Progenitor cell of endocrine pancreas (in vitro differentiated cells): ENCODE results near the gene ARHGEF16. TPM values are rescaled to one million over a fixed set of nuclear protein-coding genes. Genes with fewer than 3 reads are reported as not detected.

ENCODE experiments used
- DNase-seq: peaks from one replicate; pipeline ENCODE4 v3.0.0; 2021; ENCODE audit warnings: low spot score; ENCODE audit not compliant: unreplicated experiment
- H3K27ac Mint-ChIP-seq: 2 replicates; pipeline ENCODE4 v1.8.0; 2021; ENCODE audit warnings: mild to moderate bottlenecking, moderate library complexity, mixed read lengths
- H3K27me3 Mint-ChIP-seq: 2 replicates; pipeline ENCODE4 v1.8.0; 2021; ENCODE audit warnings: mixed read lengths
- H3K36me3 Mint-ChIP-seq: 2 replicates; pipeline ENCODE4 v1.8.0; 2022; ENCODE audit warnings: mixed read lengths; ENCODE audit not compliant: insufficient read depth
- H3K4me1 Mint-ChIP-seq: 2 replicates; pipeline ENCODE4 v1.8.0; 2021; ENCODE audit warnings: low read depth, mixed read lengths
- H3K4me3 Mint-ChIP-seq: 2 replicates; pipeline ENCODE4 v1.8.0; 2021; ENCODE audit warnings: low read depth, mild to moderate bottlenecking, moderate library complexity, mixed read lengths
- H3K9me3 Mint-ChIP-seq: 2 replicates; pipeline ENCODE4 v1.8.0; 2021; ENCODE audit warnings: low read depth, mixed read lengths
- CTCF ChIP-seq: fragments of 200-600 bp; sonication (generic); IDR thresholded peaks from one replicate; pipeline ENCODE4 v1.5.0; 2021; ENCODE audit warnings: antibody characterized with exemption, mild to moderate bottlenecking; ENCODE audit not compliant: unreplicated experiment
- total RNA-seq: library from RNA; stranded (reverse); gene quantifications from 2 replicates; pipeline ENCODE4 v1.2.1, GENCODE V29; 2021

The ARHGEF16 gene
- total RNA-seq, 1 donor from 2014 or later: 63.6 TPM

GRCh38 chr1:3419415-3420204, 34.9 kb upstream of the ARHGEF16 start:
- no peaks in the 10 kb centered on the region for H3K27me3 Mint-ChIP-seq
- H3K27ac Mint-ChIP-seq: peak overlapping the region; percentile 26
- DNase-seq: no peak
- peaks cover 20% of the 10 kb centered on the region for H3K36me3 Mint-ChIP-seq
- peaks cover 16% of the 10 kb centered on the region for H3K4me1 Mint-ChIP-seq
- no peak overlapping the region for H3K4me3 Mint-ChIP-seq
- TF ChIP-seq CTCF: no peak
- H3K9me3 Mint-ChIP-seq: no peaks in the 10 kb centered on the region

GRCh38 chr1:3420218-3420951, 34.1 kb upstream of the ARHGEF16 start:
- no peak for DNase-seq
- no peaks in the 10 kb centered on the region for H3K27me3 Mint-ChIP-seq
- peaks cover 17% of the 10 kb centered on the region for H3K36me3 Mint-ChIP-seq
- H3K4me3 Mint-ChIP-seq: no peak overlapping the region
- H3K4me1 Mint-ChIP-seq: peaks cover 16% of the 10 kb centered on the region
- no peak for TF ChIP-seq CTCF
- peak overlapping the region; percentile 26 for H3K27ac Mint-ChIP-seq
- no peaks in the 10 kb centered on the region for H3K9me3 Mint-ChIP-seq

DNA sequence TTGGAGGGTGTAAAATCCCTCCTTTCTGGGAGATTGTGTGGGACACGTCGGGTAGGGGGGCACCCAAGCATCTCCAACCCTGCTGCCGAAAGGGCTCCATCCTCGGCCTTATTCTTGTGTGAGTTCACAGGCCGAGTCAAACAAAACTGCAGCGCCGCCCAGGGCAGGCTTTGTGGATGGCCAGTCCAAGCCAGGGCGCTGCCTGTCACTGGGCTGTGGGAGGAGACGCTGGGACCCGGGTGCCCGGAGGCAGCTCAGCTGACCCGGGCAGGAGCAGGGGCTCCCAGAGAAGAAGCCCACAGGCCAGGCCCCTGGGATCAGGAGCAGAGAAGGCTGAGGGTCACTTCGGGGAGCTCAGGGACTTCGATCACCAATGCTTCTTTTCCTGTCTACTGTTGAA, 31.8 kb upstream of the ARHGEF16 start:
- Mint-ChIP-seq H3K9me3 (no peaks in the 10 kb centered on the region), H3K4me1 (peaks cover 13% of the 10 kb centered on the region), H3K4me3 (no peak overlapping the region), H3K27me3 (no peaks in the 10 kb centered on the region), H3K27ac (no peak overlapping the region), H3K36me3 (peaks cover 13% of the 10 kb centered on the region)
- no peak for TF ChIP-seq CTCF
- no peak for DNase-seq

DNA sequence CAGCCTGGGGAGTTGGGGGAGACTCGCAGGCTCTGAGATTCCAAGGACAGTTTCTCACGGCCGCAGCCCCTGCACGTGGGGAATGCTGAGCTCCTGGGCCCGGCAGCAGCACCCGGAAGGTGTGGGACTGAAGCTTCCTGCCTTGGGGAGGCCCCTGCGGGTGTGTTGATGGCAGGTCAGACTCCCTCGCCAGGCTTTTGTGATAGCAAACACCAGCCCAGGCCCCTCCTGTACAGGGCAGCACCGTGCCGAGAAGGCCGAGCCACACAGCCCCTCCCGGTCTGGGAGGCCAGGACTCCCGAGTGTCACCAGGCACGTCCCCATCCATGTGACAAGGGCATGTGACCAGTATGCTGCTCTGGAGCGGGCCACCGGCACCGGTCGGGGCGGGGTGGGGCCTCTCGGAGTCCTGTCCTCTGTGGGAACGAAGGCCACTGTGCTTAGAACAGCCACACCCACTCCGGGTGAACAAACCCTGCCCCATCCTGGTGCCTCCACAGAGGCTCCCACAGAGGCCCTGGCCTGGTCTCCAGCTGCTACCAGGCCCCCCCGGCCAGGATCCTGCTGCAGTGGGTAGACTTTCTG, 31.1 kb upstream of the ARHGEF16 start:
- no peak for TF ChIP-seq CTCF
- Mint-ChIP-seq H3K27ac (no peak overlapping the region), H3K9me3 (no peaks in the 10 kb centered on the region), H3K4me3 (no peak overlapping the region), H3K36me3 (peaks cover 13% of the 10 kb centered on the region), H3K27me3 (no peaks in the 10 kb centered on the region), H3K4me1 (peaks cover 13% of the 10 kb centered on the region)
- DNase-seq: no peak

DNA sequence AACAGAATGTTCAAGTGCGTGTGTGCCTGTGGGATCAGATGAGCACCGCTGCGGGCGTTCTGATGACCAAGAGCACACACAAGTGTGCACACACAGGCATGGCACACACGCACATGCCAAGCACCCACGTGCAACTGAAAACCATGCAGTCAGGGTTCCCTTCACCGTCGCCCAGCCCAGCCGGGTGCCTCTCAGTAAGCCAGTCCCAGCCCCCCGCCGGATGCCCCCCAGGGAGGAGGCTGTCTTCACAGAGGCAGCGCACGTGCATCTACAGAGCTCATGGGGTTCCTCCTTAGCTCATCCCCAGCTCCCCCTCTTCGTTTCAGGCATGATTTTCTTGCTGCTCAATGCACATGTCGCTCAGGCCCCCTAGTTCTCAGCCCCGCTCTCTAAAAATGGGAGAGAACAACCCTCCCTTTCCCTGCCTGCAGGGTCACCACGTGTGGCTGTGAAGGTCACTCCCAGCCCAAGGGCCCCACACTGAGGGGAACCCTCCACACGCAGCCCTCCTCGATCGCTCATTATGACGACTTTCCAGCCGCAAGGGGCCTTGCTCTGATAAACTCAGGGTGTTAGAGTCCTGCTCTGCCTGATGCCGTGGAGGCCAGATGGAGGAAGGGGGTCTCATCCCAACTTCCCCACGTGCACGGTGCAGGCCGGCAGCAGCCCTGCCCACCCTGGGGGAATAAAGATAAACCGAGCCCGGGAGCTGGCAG, 30.4 kb upstream of the ARHGEF16 start:
- Mint-ChIP-seq H3K36me3 (peaks cover 14% of the 10 kb centered on the region), H3K4me1 (peaks cover 13% of the 10 kb centered on the region), H3K4me3 (no peak overlapping the region), H3K9me3 (no peaks in the 10 kb centered on the region), H3K27me3 (no peaks in the 10 kb centered on the region), H3K27ac (peak overlapping the region; percentile 88)
- no peak for DNase-seq
- no peak for TF ChIP-seq CTCF
